H1 (cell line): ENCODE results near the gene IL1R1. TPM values are rescaled to one million over a fixed set of nuclear protein-coding genes. Genes with fewer than 3 reads are reported as not detected.

Source experiments
- CTCF ChIA-PET: fragments of 300-600 bp; sonication (Branson Sonifier 250); formaldehyde crosslinking; loops from one replicate; lab custom pipeline; 2021; ENCODE audit not compliant: partially characterized antibody; lab: Charles Lee
- POLR2A ChIA-PET: fragments of 300-600 bp; sonication (Branson Sonifier 250); formaldehyde crosslinking; loops from one replicate; lab custom pipeline; 2021; ENCODE audit warnings: inconsistent platforms; ENCODE audit not compliant: partially characterized antibody; lab: Charles Lee
- DNase-seq, 2 experiments: peaks; one replicate each; pipeline versions ENCODE4 v3.0.0 to v3.0.0-alpha.2; 2010 to 2022; ENCODE audit warnings: low spot score in 2 of 2, low read depth in 1 of 2, mixed read lengths in 1 of 2
- FAIRE-seq: peaks from 2 replicates; lab custom pipeline; 2011; peaks lifted over from hg19 to GRCh38; lab: Jason Lieb, UNC
- H2AFZ ChIP-seq: 2 replicates; pipeline ENCODE4 v1.8.1; 2012; ENCODE audit warnings: low read length, inconsistent platforms
- H2AK5ac ChIP-seq: 2 replicates; pipeline ENCODE4 v1.6.1; 2013; ENCODE audit warnings: low read depth, low read length
- H2BK120ac ChIP-seq: replicated peaks from 2 replicates; pipeline ENCODE3; 2013; ENCODE audit warnings: low read depth, low read length, inconsistent platforms
- H2BK12ac ChIP-seq: 2 replicates; pipeline ENCODE4 v1.6.1; 2013; ENCODE audit warnings: low read depth, low read length
- H2BK15ac ChIP-seq: 2 replicates; pipeline ENCODE4 v1.6.1; 2013; ENCODE audit warnings: low read length
- H2BK20ac ChIP-seq: 2 replicates; pipeline ENCODE4 v1.6.1; 2013; ENCODE audit warnings: low read length
- H2BK5ac ChIP-seq: 2 replicates; pipeline ENCODE4 v1.6.1; 2013; ENCODE audit warnings: low read depth, low read length
- H3K14ac ChIP-seq: 2 replicates; pipeline ENCODE4 v1.6.1; 2013; ENCODE audit warnings: inconsistent platforms; ENCODE audit not compliant: insufficient read length
- H3K18ac ChIP-seq: 2 replicates; pipeline ENCODE4 v1.6.1; 2013; ENCODE audit warnings: low read length; ENCODE audit errors: extremely low read depth
- H3K23ac ChIP-seq: 2 replicates; pipeline ENCODE4 v1.6.1; 2013; ENCODE audit warnings: inconsistent platforms; ENCODE audit not compliant: insufficient read length
- H3K23me2 ChIP-seq: 2 replicates; pipeline ENCODE4 v1.6.1; 2013; ENCODE audit warnings: low read depth, low read length
- H3K27ac ChIP-seq: 2 replicates; pipeline ENCODE4 v1.6.1; 2011; ENCODE audit warnings: low read depth, low read length, inconsistent platforms
- H3K27me3 ChIP-seq, 4 experiments: replicated peaks in 1 of 4; 1 replicate in 1 of 4; 2 replicates in 3 of 4; pipeline versions ENCODE4 v1.6.1 to v1.8.1; 2011 to 2013; ENCODE audit warnings: low read length in 3 of 4, mild to moderate bottlenecking in 3 of 4, inconsistent platforms in 2 of 4, mixed read lengths in 2 of 4, moderate library complexity in 1 of 4; ENCODE audit not compliant: control insufficient read depth in 3 of 4, insufficient read depth in 3 of 4; ENCODE audit errors: extremely low read depth in 1 of 4
- H3K36me3 ChIP-seq, 4 experiments: 2 replicates each; pipeline versions ENCODE4 v1.6.1 to v1.8.1; 2011 to 2013; ENCODE audit warnings: mild to moderate bottlenecking in 4 of 4, low read length in 3 of 4, moderate library complexity in 2 of 4, control low read depth in 1 of 4, inconsistent platforms in 1 of 4; ENCODE audit not compliant: insufficient read depth in 4 of 4, control insufficient read depth in 2 of 4
- H3K4ac ChIP-seq: replicated peaks from 2 replicates; pipeline ENCODE3; 2013; ENCODE audit warnings: low read length, low read depth, mixed read lengths, inconsistent platforms; ENCODE audit not compliant: insufficient read length
- H3K4me1 ChIP-seq, 4 experiments: replicated peaks in 1 of 4; 1 replicate in 1 of 4; 2 replicates in 3 of 4; pipeline versions ENCODE4 v1.6.1 to v1.8.1; 2011 to 2013; ENCODE audit warnings: low read length in 3 of 4, inconsistent platforms in 2 of 4, mixed read lengths in 1 of 4; ENCODE audit not compliant: insufficient read depth in 4 of 4, control insufficient read depth in 3 of 4
- H3K4me2 ChIP-seq, 2 experiments: 2 replicates each; pipeline versions ENCODE4 v1.6.1 to v1.8.1; 2011 to 2013; ENCODE audit warnings: low read depth in 2 of 2, low read length in 2 of 2, control low read depth in 1 of 2, inconsistent platforms in 1 of 2, mild to moderate bottlenecking in 1 of 2; ENCODE audit not compliant: insufficient read depth in 1 of 2
- H3K4me3 ChIP-seq, 4 experiments: fragments of 200-600, 300-600 bp in 1 of 4; sonication (generic), shearing (Covaris generic), sonication (Bioruptor Twin) in 1 of 4; 2 replicates each; pipeline versions ENCODE4 v1.5.1 to v1.8.1; 2011 to 2016; ENCODE audit warnings: low read length in 4 of 4, low read depth in 3 of 4, control low read depth in 2 of 4, inconsistent platforms in 2 of 4, mild to moderate bottlenecking in 2 of 4, mixed read lengths in 1 of 4, moderate library complexity in 1 of 4; ENCODE audit not compliant: insufficient read depth in 2 of 4; ENCODE audit errors: extremely low read depth in 1 of 4
- H3K56ac ChIP-seq: replicated peaks from 2 replicates; pipeline ENCODE3; 2013; ENCODE audit warnings: low read depth, mild to moderate bottlenecking, mixed read lengths, low read length, inconsistent platforms; ENCODE audit not compliant: insufficient read length
- H3K79me1 ChIP-seq: 2 replicates; pipeline ENCODE4 v1.6.1; 2013; ENCODE audit warnings: low read depth, low read length, control low read depth
- H3K79me2 ChIP-seq, 2 experiments: 2 replicates each; pipeline versions ENCODE4 v1.6.1 to v1.8.1; 2012 to 2013; ENCODE audit warnings: low read length in 2 of 2, mild to moderate bottlenecking in 2 of 2, inconsistent platforms in 1 of 2; ENCODE audit not compliant: insufficient read depth in 2 of 2, control insufficient read depth in 1 of 2
- H3K9ac ChIP-seq, 4 experiments: replicated peaks in 1 of 4; 1 replicate in 1 of 4; 2 replicates in 3 of 4; pipeline versions ENCODE4 v1.6.1 to v1.8.1; 2011 to 2013; ENCODE audit warnings: low read depth in 3 of 4, low read length in 3 of 4, control low read depth in 2 of 4, mild to moderate bottlenecking in 2 of 4, moderate library complexity in 2 of 4, inconsistent platforms in 1 of 4; ENCODE audit errors: extremely low read depth in 1 of 4
- H3K9me3 ChIP-seq, 2 experiments: 2 replicates each; pipeline versions ENCODE4 v1.6.1 to v1.8.1; 2012 to 2013; ENCODE audit warnings: mild to moderate bottlenecking in 2 of 2, moderate library complexity in 2 of 2, control low read depth in 1 of 2, inconsistent platforms in 1 of 2, low read depth in 1 of 2, low read length in 1 of 2, mixed read lengths in 1 of 2; ENCODE audit not compliant: insufficient read depth in 2 of 2
- H4K20me1 ChIP-seq, 2 experiments: replicated peaks in 1 of 2; 2 replicates each; pipeline versions ENCODE3 to v1.8.1; 2011 to 2013; ENCODE audit warnings: inconsistent platforms in 2 of 2, low read length in 2 of 2, mild to moderate bottlenecking in 1 of 2; ENCODE audit not compliant: insufficient read depth in 2 of 2, control insufficient read depth in 1 of 2
- H4K5ac ChIP-seq: 2 replicates; pipeline ENCODE4 v1.6.1; 2013; ENCODE audit warnings: low read length, low read depth, mixed read lengths, inconsistent platforms; ENCODE audit not compliant: insufficient read length
- H4K8ac ChIP-seq: 2 replicates; pipeline ENCODE4 v1.8.0; 2013; ENCODE audit warnings: mild to moderate bottlenecking, moderate library complexity, low read length, inconsistent platforms; ENCODE audit not compliant: insufficient read depth; ENCODE audit errors: extremely low read depth
- H4K91ac ChIP-seq: replicated peaks from 2 replicates; pipeline ENCODE3; 2013; ENCODE audit warnings: low read length, mixed read lengths, inconsistent platforms; ENCODE audit not compliant: insufficient read length
- CHD2 ChIP-seq: IDR thresholded peaks from 2 replicates; pipeline ENCODE4 v1.6.1; 2012; ENCODE audit warnings: low read length, improper control_type of control experiment
- E2F6 ChIP-seq: IDR thresholded peaks from 2 replicates; pipeline ENCODE4 v1.6.1; 2012; ENCODE audit warnings: inconsistent platforms
- SIX5 ChIP-seq: IDR thresholded peaks from 2 replicates; pipeline ENCODE4 v1.6.1; 2011; ENCODE audit warnings: mild to moderate bottlenecking, low read depth, low read length
- WGBS, 2 experiments: shearing (Covaris generic) in 1 of 2; methylation state at CpG; one replicate each; pipeline versions ENCODE4 v1.1.6 to v1.1.7; 2013 to 2015; ENCODE audit warnings: low lambda C conversion rate in 2 of 2, mixed read lengths in 2 of 2, inconsistent platforms in 1 of 2, low coverage in 1 of 2, missing lambda C conversion rate in 1 of 2; ENCODE audit not compliant: insufficient replicate concordance in 2 of 2, insufficient coverage in 1 of 2, insufficient read length in 1 of 2; ENCODE audit errors: extremely low coverage in 1 of 2, missing lambda C conversion rate in 1 of 2; 5-methylcytosine and 5-hydroxymethylcytosine counted together
- polyA plus RNA-seq, 7 experiments: library from polyadenylated mRNA; depleted of rRNA in 3 of 7; stranded (reverse) in 5 of 7; unstranded in 2 of 7; fragments of >200 nt in 5 of 7; fragments of 200-250 nt in 2 of 7; gene quantifications; 1 replicate in 5 of 7; 2 replicates in 1 of 7; 4 replicates in 1 of 7; pipeline versions ENCODE4 v1.2.1 to v1.2.3, GENCODE V29; 2011 to 2013; ENCODE audit warnings: missing spikeins in 2 of 7, mixed read lengths in 2 of 7
- total RNA-seq: library from RNA; stranded (reverse); fragmentation: NEBNext Ultra II Directional; extraction: Animal tissue kit (Norgen Biotek cat#: 25700); gene quantifications from 2 replicates; pipeline ENCODE4 v1.2.1, GENCODE V29; 2021

IL1R1 gene
- total and polyA plus RNA-seq, 2 of the 8 experiments (the other 6 are each of a cell fraction or from before 2014, with no cell fraction given) = 0.34 to 0.47 TPM

DNA sequence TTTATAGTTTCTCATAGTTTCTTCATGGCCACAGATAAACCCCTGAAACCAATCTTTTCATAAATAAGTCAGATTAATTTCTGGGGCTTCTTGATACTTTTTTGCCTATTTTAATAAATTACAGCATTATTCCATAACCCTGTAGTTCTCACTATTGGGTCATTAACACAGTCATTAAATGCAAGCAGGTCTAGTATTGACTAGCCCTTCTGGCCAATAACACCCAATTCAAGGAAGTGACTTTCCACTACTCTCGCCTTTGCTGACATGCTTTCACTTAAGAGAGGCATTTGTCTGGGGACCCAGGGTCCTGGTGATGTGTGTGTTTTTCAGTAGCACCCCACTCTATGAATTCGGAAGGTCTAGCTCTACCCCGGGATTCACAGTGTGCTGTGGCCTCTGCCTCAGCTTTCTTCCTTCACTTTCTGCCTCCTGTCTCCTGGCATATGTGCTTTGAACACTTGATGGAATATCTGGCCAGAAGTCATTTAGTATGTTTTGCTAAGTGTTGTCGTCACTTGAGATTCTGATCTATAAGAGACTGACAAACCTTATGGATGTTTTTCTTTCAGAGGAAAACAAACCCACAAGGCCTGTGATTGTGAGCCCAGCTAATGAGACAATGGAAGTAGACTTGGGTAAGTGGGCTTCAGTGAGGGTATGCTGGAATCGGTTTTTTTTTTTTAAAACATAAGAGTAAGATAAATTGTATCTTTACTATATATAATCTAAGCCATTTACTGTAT lies 25.7 kb downstream of the IL1R1 start:
- Histone ChIP-seq H3K18ac (no peak overlapping the region), H2BK120ac (no peak overlapping the region), H2BK5ac (no peak overlapping the region), H2AK5ac (no peak overlapping the region), H4K5ac (no peak overlapping the region), H3K23ac (no peak overlapping the region), H4K8ac (no peak overlapping the region), H2BK12ac (no peak overlapping the region), H3K79me2 (no peaks in the 10 kb centered on the region), H3K27ac (no peak overlapping the region), H2AFZ (no peak overlapping the region), H3K23me2 (no peaks in the 10 kb centered on the region)
- WGBS, 2 experiments = 92% methylated on average over 5 of the region's 5 CpGs; no CpG with 5 or more reads in 1 of the 2 experiments
- CTCF ChIA-PET = interaction anchor here (0.8 to 2.9 kb wide), 4 partner anchors 11 to 162 kb away, joined by 3 to 16 read pairs (median 4); no protein-coding TSS in a partner anchor
- POLR2A ChIA-PET = no interaction called here
- TF ChIP-seq SIX5 (no peak), E2F6 (no peak), CHD2 (no peak)
- TF ChIP-seq, all 59 proteins: peak for 0
- H3K14ac ChIP-seq = no peak overlapping the region
- H3K4me3 ChIP-seq = no peak overlapping the region
- no peaks in the 10 kb centered on the region for H3K36me3 ChIP-seq
- no peak overlapping the region for H3K9ac ChIP-seq
- no peak overlapping the region for H3K4ac ChIP-seq
- FAIRE-seq (no peak), DNase-seq (no peak)
- no peaks in the 10 kb centered on the region for H3K79me1 ChIP-seq
- H4K91ac ChIP-seq = no peak overlapping the region
- no peaks in the 10 kb centered on the region for H3K9me3 ChIP-seq
- H3K4me1 ChIP-seq = 0 out of 7 replicates have a peak, but pooled peaks cover 0 to 2% (median 0%) of the 10 kb centered on the region in 4 experiments
- H4K20me1 ChIP-seq = no peaks in the 10 kb centered on the region
- H2BK20ac ChIP-seq = no peak overlapping the region
- no peaks in the 10 kb centered on the region for H3K27me3 ChIP-seq
- no peak overlapping the region for H3K4me2 ChIP-seq
- no peak overlapping the region for H2BK15ac ChIP-seq
- H3K56ac ChIP-seq = no peak overlapping the region
